Stimulated activated CD4-positive, alpha-beta T cell treated with anti-CD3 and anti-CD28 coated beads, Interleukin-2, amount 100 ng/mL, for 4 hours (primary cell): Measurements from ENCODE around the gene SPATA31C2.
"Not testable (repeated sequence)": the region's sequence is repeated elsewhere in the genome, so short reads cannot be mapped to it uniquely, and the experiment has no call there.

ENCODE experiments used
- DNase-seq: peaks from one replicate; pipeline ENCODE4 v3.0.0-alpha.2; 2020; ENCODE audit warnings: low read depth

SPATA31C2 gene

DNA sequence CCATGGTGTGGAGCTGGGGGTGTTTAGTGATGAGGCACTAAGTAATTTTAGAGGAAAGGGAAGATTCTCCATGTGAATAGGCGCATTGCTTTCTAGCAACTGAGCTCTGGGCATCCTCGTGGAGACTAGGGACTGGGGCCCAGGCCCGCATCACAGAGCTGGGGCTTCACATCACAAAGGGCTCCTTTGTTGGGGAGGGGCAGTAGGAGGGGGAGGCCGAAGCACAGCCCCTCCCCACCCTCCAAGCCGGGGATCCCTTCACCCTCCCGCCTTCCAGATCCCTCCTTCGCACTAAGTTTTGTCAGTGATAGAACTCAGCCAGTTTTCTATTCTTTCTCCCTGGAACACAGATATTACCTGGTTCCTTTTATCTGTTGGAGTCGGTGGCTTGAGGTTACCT lies at the start of gene SPATA31C2:
TSS of gene SPATA31C2 (minus strand) at position 101 of the 400 bp plus-strand sequence. CDS start at position 72, 29 bp downstream.
- DNase-seq = not testable (repeated sequence)

DNA sequence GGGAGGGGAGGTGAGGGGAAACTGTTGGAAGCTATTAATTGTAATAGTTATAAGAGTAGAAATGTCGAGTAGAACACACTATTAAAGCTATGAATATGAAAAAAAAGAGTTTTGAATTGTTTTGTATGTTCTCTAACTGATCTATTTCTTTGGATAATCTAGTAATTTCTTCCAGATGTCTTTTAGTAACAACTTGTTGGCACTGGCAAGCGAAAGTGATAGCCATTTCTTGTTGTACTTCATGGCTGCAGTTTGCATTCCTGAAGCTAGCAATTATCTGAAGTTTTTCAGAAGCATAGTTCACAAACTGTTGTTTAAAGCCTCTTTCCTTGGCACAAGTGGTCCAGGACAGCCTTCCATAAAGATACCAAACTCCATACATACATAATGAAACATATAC lies 49.4 kb upstream of the SPATA31C2 start:
- DNase-seq = no peak

DNA sequence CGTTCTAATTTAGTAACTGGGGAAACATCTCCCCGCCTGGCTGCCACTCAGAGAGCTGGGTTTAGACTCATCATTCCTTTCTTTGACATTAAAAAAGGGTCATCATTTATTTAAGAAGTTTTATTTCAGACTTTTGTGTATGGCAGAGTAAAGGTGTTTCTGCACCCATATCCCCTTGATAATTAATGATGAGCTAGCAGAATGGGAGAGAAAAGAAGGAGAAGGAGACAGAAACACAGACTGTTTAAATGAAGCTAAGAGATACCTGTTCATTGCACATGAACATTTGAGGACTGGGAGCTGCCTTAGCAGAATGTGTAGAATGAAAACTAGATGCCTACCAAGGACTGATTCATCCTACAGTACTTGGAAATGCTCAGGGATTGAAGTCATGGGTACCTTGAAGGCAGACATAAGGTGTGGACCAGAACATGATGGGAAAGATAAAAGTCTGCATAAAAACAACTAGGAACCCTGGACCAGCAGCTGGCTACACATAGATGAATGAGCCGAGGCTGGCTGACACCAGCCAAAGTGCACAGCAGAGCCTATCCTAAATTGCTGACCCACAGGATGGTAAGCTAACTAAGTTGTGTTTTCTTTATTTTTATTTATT lies 48.3 kb upstream of the SPATA31C2 start:
- no peak for DNase-seq

DNA sequence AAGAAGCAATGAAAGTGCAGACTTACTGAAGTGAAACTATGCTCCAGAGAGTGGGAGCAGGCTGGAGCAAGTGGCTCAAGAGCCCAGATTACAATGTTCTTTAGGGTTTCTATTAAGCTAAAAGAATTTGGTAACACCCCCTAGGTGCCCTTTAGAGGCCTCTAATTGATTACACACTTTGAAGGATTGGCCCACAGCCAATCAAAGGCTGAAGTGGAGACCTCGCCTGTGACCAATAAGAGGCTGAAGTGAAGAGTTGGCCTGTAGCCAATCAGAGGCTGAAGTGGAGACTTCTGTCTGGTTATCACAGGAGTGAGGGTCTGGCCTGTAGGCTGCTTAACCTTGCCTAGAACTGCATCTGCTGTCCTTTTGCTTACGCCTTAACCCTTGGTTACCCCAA lies 46.7 kb upstream of the SPATA31C2 start:
- DNase-seq = no peak

DNA sequence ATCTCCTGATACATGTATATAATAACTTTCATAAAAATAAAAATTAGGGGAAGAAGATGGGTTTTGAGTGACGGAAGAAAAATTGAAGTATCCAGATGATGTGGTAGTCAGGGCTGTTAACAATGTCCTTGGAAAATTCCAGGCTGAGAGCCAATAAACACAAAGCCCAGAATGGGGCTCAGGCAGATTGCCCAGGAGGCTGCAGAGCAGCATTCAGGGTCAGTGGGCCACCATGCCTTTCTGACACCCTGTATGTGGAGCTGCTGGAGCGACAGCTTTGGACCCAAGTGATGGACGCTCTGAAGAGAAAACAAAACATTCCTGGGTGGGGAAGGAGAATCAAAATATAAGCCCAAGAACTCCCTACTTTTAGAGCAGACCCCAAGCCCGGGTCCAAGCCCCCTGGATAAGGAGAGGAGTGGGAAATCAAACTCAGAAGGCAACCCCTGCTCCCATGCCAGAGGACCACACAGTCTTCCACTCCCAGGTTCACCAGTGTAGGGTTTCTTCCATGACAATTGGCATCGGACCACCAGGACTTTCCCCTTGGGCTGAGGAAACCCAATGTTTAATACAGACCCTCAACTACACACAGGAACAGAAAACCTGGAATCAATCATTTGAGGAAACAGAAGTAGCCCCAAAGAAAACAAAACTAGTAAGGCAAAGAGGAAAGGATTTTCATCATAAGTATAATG lies 45.7 kb upstream of the SPATA31C2 start:
- DNase-seq = no peak

DNA sequence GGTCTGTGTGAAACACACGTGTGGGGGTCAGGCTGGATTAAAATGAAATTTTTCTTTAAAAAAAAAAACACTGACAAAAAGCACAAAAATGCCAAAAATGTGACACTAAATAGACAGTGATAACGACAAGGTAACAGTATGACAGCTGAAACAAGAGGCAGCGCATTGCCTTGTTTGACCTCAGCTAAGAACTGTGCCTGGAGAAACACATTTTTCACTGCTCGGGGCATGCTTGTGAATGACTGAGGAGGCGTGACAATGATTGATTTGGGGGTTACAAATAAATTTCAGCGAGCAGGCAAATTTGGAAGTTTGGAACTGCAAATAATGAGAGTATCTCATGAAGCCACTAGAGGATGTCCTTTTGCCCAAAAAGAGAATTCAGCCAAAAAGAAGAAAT lies 44.2 kb upstream of the SPATA31C2 start:
- no peak for DNase-seq

DNA sequence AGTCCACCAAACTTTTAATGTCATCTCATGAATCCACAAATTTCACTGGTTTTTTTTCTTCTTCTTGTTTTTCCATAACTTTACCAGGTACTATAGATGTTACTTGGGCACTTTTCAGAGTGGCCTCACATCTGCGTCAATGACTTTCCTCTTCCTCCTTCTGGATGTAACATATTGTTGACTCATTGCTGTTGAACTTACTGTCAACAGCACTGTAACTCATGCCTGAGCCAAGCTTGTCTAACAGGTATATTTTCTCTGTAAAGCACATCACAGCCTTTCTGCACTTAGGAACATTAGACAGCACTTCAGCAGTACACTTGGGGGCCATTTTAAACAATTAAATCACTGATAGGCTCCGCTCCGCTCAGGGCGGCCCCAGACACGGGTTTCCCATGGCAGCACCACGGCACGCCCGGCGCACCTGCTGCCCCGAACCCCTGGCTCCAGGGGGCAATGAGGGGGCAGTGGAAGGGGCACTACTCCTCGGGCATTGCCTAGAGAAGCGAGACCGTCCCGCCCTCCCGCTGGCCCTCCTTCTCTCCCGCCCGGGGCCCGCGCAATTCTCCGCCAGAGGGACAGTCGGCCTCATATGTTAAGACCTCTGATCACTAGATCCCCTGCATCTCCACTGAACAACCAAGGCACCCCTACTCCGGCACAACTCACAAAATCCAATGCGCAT lies 41.9 kb upstream of the SPATA31C2 start:
- DNase-seq = no peak

DNA sequence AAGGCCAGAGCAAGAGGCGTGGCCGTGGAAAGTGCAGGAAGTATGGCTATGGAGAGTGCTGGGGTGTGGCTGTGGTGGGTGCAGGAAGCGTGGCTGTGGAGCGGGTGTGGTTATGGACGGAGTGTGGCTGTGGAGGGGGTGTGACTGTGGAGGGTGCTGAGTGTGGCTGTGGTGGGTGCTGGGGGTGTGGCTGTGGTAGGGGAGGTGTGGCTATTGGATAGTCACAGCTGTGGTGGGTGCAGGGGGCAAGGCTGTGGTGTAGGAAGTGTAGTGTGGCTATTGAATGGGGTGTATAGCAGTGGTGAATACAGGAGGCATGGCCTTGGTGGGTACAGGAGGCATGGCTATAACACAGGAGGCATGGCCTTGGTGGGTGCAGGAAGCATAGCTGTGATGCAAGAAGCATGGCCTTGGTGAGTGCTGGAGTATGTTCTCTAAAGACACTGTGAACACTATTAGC lies 40.8 kb upstream of the SPATA31C2 start:
- DNase-seq = no peak

DNA sequence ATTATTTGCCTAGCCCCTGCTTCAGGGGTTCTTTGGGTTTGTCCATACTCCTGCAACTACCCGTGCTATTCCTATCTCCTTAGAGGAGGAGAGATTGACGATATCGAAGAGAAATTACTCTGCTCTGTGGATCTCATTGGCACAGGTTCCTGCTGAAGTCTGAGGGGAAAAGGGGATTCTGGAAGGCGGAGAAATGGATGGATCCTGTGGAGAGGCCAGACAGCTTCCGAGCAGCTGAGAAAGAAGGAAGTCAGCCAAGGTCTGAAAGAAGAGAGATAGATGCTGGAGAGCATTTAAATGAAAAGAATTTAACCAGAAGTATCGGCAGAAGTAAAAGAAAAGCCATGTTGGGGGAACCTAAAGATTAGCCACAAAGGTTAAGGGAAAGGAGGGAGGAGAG lies 40.4 kb upstream of the SPATA31C2 start:
- no peak for DNase-seq

DNA sequence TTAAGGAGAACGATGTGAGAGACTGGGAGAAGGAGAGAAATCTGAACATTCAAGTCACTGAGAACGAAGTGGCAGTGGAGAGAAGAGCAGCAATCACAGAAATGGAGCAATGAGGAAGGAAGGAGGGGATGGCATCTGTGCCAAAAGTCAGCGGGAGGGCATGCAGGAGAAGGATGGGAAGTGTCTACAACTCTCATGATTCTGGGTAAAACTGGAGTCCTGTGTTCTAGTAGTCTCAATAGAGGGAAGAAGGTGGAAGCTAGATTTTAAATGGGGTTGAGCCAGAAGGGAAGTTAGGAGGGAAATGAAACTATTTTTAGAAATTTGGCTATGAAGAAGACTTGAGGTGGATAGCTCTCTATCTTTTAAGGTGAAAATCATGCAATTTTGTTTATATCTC lies 39.1 kb upstream of the SPATA31C2 start:
- no peak for DNase-seq

DNA sequence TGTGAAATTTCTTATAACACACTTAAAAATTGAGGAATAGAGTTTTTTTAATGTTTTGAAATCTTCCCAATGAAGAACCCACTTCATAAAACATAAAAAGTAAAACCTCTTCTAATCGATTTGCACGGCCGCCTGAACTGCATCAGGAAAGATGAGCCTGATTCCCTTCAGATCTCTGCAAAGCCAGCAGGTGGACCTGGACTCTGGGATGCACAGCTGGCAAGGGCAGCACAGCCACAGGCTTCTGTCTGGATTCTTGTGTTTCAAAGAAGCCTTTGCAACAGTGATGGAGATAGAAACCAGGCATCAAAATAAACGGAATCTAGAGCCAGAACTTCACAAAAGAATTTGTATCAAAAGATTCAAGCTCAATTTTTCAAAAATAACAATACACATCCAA lies 36.0 kb upstream of the SPATA31C2 start:
- DNase-seq = no peak

DNA sequence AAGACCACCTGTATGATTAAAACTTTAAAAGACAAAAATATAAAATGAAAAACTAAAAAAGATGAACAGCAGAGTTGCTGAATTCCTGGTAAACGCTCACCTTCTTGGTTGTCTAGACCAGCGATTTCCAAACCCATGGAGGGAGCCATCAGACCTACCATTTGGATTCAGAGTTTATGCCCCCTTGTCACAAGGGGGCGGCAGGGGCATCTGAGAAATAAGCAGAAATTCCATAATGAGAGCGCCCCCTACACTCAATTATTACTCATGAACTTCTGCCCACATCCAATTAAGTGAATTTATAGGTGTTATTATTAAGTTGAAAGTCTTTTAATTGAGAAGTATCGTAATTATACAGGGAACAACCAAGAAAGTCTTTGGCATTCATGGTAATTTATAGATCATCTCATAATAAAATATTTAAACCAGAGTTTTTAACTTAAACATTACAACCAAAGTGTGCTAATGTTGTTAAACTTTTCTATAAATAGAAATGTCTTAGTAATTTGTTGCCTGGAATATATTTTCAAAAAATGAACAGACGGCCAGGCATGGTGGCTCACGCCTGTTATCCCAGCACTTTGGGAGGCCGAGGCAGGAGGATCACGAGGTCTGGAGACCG lies 35.2 kb upstream of the SPATA31C2 start:
- peak; percentile 49 for DNase-seq

DNA sequence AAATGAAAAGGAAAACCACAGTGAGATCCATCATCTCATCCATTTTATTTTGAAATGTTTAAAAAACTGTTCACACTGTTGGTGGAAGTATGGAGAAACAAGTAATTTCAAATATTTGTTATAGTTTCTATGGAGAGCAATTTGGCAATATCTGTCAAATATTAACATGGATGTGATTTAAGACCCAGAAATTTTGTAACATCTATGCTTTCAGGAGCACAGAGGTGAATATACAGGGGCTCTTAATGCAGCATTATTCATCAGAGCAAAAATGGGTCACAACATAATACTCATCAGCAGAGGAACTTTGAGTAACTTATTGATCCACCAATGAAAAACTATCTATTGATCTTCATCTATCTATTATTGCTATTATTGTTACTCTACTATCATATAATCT lies 31.4 kb upstream of the SPATA31C2 start:
- no peak for DNase-seq

DNA sequence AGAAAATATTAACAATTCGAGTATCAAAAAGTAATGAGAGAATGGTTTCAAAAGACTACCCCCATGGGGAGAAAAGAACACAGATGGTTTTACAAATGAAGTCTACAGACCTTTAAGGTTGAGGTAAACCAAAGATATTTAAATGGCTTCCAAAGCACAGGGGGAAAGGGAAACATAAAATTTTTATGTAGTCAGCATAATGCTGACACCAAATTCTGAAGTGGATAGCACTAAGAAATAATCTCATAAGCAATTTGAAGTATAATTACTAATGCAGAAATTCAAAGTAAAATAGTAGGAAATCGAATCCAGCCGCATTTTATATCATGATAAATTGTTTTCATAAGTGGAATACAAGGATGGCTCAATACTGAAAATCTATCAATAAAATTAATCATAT lies 30.3 kb upstream of the SPATA31C2 start:
- DNase-seq = no peak

DNA sequence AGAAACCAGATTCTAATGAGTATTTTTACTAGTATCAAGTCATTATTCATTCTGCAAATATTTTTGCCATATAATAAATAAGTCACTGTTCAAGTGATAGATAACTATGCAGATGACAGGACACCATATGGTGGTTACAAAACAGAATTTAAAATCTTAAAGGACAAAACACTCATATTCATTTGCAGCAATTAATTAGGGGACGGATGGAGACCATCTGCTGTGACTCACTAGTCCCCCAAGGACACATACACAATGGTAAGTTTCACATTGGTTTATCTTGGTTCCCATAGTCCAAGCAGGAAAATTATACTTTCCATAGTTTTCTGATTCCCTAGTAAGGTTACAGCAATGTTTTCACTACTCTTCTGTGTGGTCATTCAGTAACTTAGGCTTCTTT lies 28.4 kb upstream of the SPATA31C2 start:
- DNase-seq = no peak

DNA sequence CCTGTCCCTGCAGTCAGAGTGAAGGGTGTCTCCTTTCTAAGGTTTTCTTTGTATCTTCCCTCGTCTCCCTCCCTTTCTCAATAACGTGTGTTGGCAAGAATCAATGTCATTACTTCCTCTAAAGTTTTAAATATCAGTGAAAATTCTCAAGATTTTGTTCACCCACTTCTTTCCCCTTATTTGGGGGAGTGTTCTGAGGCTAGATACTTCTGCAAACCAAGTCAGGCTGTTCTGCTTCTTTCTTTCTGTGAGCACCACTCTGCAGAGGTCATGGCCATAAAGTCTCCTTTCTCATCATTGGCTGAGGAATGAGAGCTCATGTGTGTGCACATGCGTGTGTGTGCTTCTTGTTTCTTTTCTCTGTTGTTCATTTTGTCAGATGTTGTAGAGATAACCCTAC lies 26.6 kb upstream of the SPATA31C2 start:
- no peak for DNase-seq

DNA sequence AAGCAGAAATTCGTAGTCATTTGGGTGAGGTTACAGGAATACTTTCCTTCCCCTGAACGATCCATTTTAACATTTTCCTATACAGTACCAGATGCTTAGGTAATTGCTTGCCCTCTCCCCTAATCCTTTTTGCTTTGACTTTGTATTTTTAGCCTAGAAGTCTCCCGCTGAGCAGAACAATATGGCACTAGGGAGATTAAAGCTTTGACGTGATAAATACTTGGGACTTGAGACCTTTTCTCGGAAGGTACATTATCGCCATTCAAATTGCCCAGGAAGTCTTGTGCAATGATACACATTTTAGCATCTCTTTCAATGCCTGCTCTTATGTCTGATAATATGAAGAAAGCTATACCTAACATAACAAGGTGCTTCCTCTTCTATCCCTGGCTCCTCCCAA lies 22.9 kb upstream of the SPATA31C2 start:
- DNase-seq = no peak

DNA sequence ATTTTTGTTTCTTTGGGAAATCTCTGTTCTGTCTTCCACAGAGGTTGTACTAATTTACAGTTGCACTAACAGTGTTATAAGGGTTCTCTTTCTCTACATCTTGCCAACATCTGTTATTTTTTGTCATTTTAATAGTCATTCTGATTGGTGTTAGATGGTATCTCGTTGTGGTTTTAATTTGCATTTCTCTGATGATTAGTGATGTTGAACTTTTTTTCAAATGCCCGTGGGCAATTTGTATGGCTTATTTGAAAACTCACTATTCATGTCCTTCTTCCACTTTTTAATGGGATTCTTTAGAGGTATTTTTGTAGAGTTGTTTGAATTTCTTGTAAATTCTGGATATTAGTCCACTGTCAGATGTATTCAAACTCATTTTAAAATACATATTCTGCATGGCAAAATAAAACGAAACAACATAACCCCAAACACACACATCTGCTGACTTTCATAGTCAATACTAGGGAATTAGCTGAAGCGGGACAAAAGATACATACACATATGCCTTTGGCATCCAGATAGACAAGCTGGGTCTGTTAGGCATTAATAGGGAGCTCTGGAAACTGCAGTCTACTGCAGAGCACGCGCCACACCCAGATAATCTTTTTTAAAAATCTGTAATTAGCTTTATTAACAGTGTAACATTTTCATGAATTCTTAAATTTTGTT lies 5.8 kb upstream of the SPATA31C2 start:
- DNase-seq = no peak

DNA sequence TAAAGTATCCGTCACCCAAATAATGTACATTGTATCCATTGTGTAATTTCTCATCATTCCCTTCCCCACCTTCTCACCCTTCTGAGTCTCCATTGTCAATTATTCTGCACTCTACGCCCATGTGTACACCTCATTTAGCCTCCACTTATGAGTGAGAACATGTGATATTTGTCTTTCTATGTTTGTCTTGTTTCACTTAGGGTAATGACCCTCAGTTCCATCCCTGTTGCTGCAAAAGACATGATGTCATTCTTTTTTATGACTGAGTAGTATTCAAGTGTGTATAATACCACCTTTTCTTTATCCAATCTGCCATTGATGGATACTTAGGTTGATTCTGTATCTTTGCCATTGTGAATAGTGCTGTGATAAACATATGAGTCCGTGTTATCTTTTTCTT lies 4.9 kb upstream of the SPATA31C2 start:
- DNase-seq = no peak

DNA sequence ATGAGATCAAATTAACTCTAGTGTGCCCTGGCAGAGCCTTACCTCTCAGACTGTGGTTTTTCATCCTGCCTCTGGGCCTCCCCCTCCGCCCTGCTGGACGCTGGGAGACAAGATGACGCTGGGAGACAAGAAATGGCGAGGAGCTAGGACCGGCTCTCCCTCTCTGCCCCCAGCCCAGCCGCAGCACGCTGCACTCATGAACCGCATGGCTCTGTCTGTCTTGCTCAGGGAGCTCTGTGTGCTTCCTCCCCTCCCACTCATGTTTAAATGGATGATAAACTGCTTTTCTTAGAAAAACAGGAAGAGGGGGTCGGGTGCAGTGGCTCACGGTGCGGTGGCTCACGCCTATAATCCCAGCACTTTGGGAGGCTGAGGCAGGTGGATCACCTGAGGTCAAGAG lies 4.7 kb downstream of the SPATA31C2 start:
- DNase-seq = not testable (repeated sequence)

DNA sequence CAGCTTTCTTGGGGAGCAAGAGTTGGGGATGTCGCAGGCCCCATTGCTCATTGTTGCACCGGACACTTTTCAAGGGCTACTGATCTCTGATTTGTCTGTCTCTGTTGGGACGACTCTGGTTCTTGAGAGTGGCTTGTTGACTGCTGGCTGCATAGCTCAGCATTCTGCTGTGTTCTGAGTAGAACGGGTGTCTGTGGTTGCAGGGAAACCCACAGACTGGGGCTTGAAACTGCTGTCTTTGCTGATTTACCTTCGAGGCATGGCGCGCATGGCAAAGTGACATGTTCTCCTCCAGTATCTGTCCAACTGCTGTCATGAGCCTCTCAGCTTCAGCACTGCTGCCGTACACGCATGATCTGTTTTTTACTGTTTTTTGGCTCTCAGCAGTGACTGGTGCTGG lies 8.7 kb downstream of the SPATA31C2 start:
- DNase-seq = not testable (repeated sequence)

DNA sequence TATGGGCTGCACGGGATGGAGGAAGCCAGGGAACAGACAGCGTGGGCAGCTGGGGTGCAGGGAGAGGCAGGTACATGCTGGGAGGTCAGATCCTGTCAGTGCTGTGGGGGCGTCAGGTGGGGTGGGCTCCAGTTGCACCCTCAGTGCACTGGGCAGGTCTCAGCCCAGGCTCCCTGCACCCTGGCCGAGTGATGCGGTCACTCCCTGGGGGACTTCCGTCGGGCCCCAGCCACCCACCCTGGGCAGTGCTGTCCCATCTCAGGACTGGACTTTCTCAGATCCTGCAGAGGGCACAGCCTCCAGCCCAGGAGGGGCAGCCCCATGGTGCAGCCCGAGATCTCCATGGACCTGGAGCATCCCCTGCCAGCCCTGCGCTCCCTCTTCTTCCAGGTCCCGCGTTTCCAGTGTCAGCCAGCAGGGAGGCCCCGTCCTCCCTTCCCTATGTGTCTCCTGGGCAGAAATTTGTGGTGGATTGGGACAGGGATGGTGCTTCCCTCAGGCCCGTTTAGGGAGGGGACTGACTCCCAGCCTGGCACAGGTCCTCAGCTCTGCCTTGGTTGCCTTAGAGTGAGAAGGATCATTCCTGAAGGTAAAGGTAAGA lies 10.5 kb downstream of the SPATA31C2 start:
- not testable (repeated sequence) for DNase-seq
